Erythroblast (primary cell): Measurements from ENCODE around the gene EXD2.

Source experiments
- GATA1 ChIP-seq: IDR thresholded peaks from 2 replicates; pipeline ENCODE4 v1.6.1; 2011; ENCODE audit warnings: low read depth, mild to moderate bottlenecking, control low read depth, low read length, moderate library complexity
- POLR2A ChIP-seq: IDR thresholded peaks from 2 replicates; pipeline ENCODE4 v1.6.1; 2011; ENCODE audit warnings: mild to moderate bottlenecking, low read length

GRCh38 chr14:69284170-69284569, 92.9 kb downstream of the EXD2 start:
- TF ChIP-seq POLR2A, result no peak
- no peak for TF ChIP-seq GATA1
